GM10266 (cell line): ENCODE measurements around the gene SORT1.

ENCODE experiments used
- DNase-seq: peaks from one replicate; pipeline ENCODE4 v3.0.0; 2012; ENCODE audit errors: extremely low spot score
- CTCF ChIP-seq: IDR thresholded peaks from 2 replicates; pipeline ENCODE4 v1.5.1; 2012; ENCODE audit warnings: mild to moderate bottlenecking, low read depth; ENCODE audit not compliant: control insufficient read depth, insufficient read depth; ENCODE audit errors: missing control alignments

Gene SORT1

GRCh38 chr1:109272021-109272799, 125.5 kb downstream of the SORT1 start:
- no peak for TF ChIP-seq CTCF
- no peak for DNase-seq

GRCh38 chr1:109271458-109271857, 126.3 kb downstream of the SORT1 start:
- no peak for TF ChIP-seq CTCF
- DNase-seq, result no peak

- no peak for DNase-seq
- TF ChIP-seq CTCF, result no peak
These were observed 126.9 kb downstream of the SORT1 start for GRCh38 chr1:109270623-109271317.

- no peak for TF ChIP-seq CTCF
- DNase-seq, result no peak
These were observed 127.6 kb downstream of the SORT1 start for GRCh38 chr1:109269981-109270622.

- TF ChIP-seq CTCF, result no peak
- no peak for DNase-seq
These were observed 128.3 kb downstream of the SORT1 start for GRCh38 chr1:109269212-109269980.

GRCh38 chr1:109268431-109269211, 129.1 kb downstream of the SORT1 start:
- no peak for DNase-seq
- no peak for TF ChIP-seq CTCF
